ENCODE data around the gene NDUFB7.

NDUFB7 gene

DNA sequence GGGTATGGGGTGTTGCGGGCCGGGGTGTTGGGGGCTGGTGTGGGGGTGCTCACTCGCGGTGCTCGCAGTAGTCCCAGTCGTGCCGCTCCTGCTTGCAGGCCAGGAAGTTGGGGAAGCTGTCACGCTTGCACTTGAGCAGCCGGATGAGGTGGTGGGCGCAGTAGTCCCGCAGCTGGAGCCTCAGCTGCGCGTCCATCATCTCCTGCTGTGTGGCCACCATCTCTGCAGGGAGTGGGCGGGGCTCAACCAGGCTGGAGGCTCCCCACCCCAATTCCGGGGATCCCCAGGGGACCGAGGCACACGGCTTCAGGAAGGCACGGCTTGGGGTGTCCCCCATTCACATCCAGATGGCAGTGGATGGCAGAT, 5.2 kb downstream of the NDUFB7 start:
- TF ChIP-seq FOXP2 (optimal IDR thresholded peaks at IDR 0.05; ENCODE audit: borderline replicate concordance, extremely low read depth, extremely low read length, insufficient read depth) (no peak), TAF1 (IDR thresholded peaks at IDR 0.05; ENCODE audit: borderline replicate concordance, insufficient read depth, low read length) (no peak), SIN3A (IDR thresholded peaks at IDR 0.05; ENCODE audit: borderline replicate concordance, insufficient read depth, low read length) (no peak), POLR2AphosphoS5 (IDR thresholded peaks at IDR 0.05; ENCODE audit: low read depth, low read length) (no peak)
- TF ChIP-seq, protein P1, sequence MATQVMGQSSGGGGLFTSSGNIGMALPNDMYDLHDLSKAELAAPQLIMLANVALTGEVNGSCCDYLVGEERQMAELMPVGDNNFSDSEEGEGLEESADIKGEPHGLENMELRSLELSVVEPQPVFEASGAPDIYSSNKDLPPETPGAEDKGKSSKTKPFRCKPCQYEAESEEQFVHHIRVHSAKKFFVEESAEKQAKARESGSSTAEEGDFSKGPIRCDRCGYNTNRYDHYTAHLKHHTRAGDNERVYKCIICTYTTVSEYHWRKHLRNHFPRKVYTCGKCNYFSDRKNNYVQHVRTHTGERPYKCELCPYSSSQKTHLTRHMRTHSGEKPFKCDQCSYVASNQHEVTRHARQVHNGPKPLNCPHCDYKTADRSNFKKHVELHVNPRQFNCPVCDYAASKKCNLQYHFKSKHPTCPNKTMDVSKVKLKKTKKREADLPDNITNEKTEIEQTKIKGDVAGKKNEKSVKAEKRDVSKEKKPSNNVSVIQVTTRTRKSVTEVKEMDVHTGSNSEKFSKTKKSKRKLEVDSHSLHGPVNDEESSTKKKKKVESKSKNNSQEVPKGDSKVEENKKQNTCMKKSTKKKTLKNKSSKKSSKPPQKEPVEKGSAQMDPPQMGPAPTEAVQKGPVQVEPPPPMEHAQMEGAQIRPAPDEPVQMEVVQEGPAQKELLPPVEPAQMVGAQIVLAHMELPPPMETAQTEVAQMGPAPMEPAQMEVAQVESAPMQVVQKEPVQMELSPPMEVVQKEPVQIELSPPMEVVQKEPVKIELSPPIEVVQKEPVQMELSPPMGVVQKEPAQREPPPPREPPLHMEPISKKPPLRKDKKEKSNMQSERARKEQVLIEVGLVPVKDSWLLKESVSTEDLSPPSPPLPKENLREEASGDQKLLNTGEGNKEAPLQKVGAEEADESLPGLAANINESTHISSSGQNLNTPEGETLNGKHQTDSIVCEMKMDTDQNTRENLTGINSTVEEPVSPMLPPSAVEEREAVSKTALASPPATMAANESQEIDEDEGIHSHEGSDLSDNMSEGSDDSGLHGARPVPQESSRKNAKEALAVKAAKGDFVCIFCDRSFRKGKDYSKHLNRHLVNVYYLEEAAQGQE (IDR thresholded peaks at IDR 0.05; ENCODE audit: insufficient read depth in 1 of 2, low read depth in 2 of 2, low read length in 2 of 2): no peak

DNA sequence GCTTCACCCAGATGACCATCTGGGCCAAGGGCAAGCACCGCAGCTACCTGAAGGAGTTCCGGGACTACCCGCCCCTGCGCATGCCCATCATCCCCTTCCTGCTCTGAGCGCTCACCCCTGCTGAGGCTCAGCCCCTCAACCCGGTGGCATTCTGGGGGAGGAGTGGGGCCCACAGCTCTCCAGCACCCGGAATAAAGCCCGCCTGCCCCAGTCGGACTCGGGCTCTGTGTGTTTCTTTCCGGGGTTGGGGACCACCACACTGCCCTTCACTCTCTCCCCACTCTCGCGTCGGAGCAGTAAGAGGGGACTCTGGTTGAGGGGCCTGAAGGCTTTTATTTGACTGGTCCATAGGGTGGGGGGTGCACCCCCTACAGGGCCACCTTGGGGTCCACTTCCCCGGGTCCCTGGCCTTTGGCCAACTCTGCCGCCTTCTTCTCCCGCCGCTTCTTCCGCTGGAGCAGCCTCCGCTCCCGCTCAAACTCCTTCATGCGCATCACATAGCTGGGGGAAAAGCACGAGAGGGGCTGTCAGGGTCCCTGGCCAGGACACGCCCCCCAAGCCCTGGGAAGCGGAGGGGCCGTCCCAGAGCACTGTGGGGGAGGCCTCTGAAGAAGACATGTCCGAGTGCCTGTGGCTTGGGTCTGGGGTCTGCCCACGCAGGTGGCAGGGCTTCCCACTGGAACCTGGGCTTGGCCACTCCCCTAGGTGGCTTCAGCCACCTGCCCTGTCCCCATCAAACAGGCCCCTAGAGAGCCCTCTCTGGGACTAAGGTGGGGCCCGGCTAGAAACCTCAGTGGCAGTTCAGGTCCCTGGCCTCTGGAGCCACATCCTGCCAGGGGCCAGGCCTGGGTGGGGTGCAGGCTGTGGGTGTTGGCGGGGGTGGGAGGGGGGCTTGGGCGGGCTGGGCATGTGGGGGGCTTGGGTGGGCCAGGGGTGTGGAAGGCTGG, 5.8 kb downstream of the NDUFB7 start:
- TF ChIP-seq TAF1 (IDR thresholded peaks at IDR 0.05; ENCODE audit: borderline replicate concordance, insufficient read depth, low read length) (no peak), POLR2AphosphoS5 (IDR thresholded peaks at IDR 0.05; ENCODE audit: low read depth, low read length) (no peak), FOXP2 (optimal IDR thresholded peaks at IDR 0.05; ENCODE audit: borderline replicate concordance, extremely low read depth, extremely low read length, insufficient read depth) (no peak), SIN3A (IDR thresholded peaks at IDR 0.05; ENCODE audit: borderline replicate concordance, insufficient read depth, low read length) (no peak)
- TF ChIP-seq, protein P1 (IDR thresholded peaks at IDR 0.05; ENCODE audit: insufficient read depth in 1 of 2, low read depth in 2 of 2, low read length in 2 of 2): no peak

DNA sequence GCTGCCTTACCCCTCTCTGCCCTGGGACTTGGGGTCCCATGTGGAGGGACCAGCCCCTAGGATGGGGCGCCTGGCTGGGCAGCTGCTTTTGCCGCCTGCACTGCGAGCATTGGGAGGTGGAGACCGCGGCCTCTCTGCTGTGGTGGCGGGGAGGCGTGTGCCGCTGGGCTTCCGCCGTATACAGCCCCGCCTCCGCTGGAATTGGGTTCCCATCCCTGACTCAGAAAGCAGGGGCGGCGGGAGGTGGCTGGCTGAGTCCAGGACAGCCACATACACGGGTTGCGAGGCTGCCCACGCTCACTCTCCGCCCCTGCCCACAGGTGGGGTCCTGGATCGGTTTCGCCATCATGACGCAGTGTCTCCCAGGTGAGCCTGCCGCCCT, 6.6 kb downstream of the NDUFB7 start:
- no peak for TF ChIP-seq FOXP2 (optimal IDR thresholded peaks at IDR 0.05; ENCODE audit: borderline replicate concordance, extremely low read depth, extremely low read length, insufficient read depth)
- TF ChIP-seq POLR2AphosphoS5 (IDR thresholded peaks at IDR 0.05; ENCODE audit: low read depth, low read length): no peak
- TF ChIP-seq, protein P1 (IDR thresholded peaks at IDR 0.05; ENCODE audit: insufficient read depth in 1 of 2, low read depth in 2 of 2, low read length in 2 of 2): no peak
- no peak for TF ChIP-seq TAF1 (IDR thresholded peaks at IDR 0.05; ENCODE audit: borderline replicate concordance, insufficient read depth, low read length)
- TF ChIP-seq SIN3A (IDR thresholded peaks at IDR 0.05; ENCODE audit: borderline replicate concordance, insufficient read depth, low read length): no peak

DNA sequence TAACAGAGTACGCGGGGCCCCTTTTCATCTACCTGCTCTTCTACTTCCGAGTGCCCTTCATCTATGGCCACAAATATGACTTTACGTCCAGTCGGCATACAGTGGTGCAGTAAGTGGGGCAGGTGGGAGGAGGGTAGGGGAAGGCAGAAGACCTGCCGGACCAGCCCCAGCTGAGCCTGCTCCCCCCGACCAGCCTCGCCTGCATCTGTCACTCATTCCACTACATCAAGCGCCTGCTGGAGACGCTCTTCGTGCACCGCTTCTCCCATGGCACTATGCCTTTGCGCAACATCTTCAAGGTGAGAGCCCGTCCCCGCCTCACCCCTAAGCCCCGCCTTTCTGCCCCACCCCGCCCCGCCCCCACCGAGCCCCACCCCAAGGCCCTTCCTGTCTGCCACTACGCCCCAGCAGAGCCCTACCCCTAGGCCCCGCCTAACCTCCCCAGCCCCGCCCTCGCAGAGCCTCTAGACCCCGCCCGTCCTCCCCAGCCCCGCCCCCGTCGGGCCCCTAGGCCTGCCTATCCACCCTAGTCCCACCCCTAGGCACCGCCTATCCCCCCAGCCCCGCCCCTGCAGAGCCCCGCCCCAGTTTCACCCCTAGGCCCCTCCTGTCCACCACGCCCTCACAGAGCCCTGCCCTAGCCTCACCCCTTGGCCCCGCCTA, 7.7 kb downstream of the NDUFB7 start:
- TF ChIP-seq, protein P1 (IDR thresholded peaks at IDR 0.05; ENCODE audit: insufficient read depth in 1 of 2, low read depth in 2 of 2, low read length in 2 of 2): no peak
- TF ChIP-seq TAF1 (IDR thresholded peaks at IDR 0.05; ENCODE audit: borderline replicate concordance, insufficient read depth, low read length) (no peak), SIN3A (IDR thresholded peaks at IDR 0.05; ENCODE audit: borderline replicate concordance, insufficient read depth, low read length) (no peak), POLR2AphosphoS5 (IDR thresholded peaks at IDR 0.05; ENCODE audit: low read depth, low read length) (no peak), FOXP2 (optimal IDR thresholded peaks at IDR 0.05; ENCODE audit: borderline replicate concordance, extremely low read depth, extremely low read length, insufficient read depth) (no peak)

Measured in PFSK-1 (cell line).